Loucy (cell line): Measurements from ENCODE around the gene TSHZ2.

Source experiments
- H2AFZ ChIP-seq: fragments of 200-600 bp; sonication (generic); 2 replicates; pipeline ENCODE4 v1.6.0; 2016; ENCODE audit warnings: antibody characterized with exemption, mild to moderate bottlenecking, low read length, moderate library complexity
- H3F3A ChIP-seq: fragments of 200-600 bp; 2 replicates; pipeline ENCODE4 v1.6.0; 2016; ENCODE audit warnings: antibody characterized with exemption, low read depth, mild to moderate bottlenecking
- H3K27me3 ChIP-seq: fragments of 200-600 bp; sonication (generic); 2 replicates; pipeline ENCODE4 v1.6.1; 2014; ENCODE audit warnings: low read length, mild to moderate bottlenecking; ENCODE audit not compliant: insufficient read depth, poor library complexity, severe bottlenecking
- H3K36me3 ChIP-seq: fragments of 200-600 bp; sonication (generic); 2 replicates; pipeline ENCODE4 v1.6.1; 2016; ENCODE audit warnings: low read length; ENCODE audit not compliant: insufficient read depth
- H3K4me1 ChIP-seq: fragments of 200-600 bp; sonication (generic); 2 replicates; pipeline ENCODE4 v1.5.1; 2014; ENCODE audit warnings: low read length, mild to moderate bottlenecking; ENCODE audit not compliant: insufficient read depth, poor library complexity, severe bottlenecking
- H3K4me2 ChIP-seq: fragments of 200-600 bp; sonication (generic); 2 replicates; pipeline ENCODE4 v1.6.0; 2014; ENCODE audit warnings: antibody characterized with exemption, low read length, low read depth, mild to moderate bottlenecking; ENCODE audit not compliant: poor library complexity, severe bottlenecking
- H3K4me3 ChIP-seq: fragments of 200-600 bp; sonication (generic); 2 replicates; pipeline ENCODE4 v1.5.1; 2014; ENCODE audit warnings: low read length, mild to moderate bottlenecking, mixed read lengths; ENCODE audit not compliant: poor library complexity, severe bottlenecking
- H3K79me2 ChIP-seq: fragments of 200-600 bp; sonication (generic); 2 replicates; pipeline ENCODE4 v1.6.1; 2014; ENCODE audit warnings: low read length; ENCODE audit not compliant: insufficient read depth
- H3K9ac ChIP-seq: fragments of 200-600 bp; sonication (generic); 2 replicates; pipeline ENCODE4 v1.6.0; 2014; ENCODE audit warnings: mild to moderate bottlenecking, low read depth, low read length, moderate library complexity; ENCODE audit not compliant: poor library complexity, severe bottlenecking
- H3K9me2 ChIP-seq: fragments of 200-600 bp; sonication (generic); replicated peaks from 2 replicates; pipeline ENCODE4 v1.6.1; 2016; ENCODE audit warnings: low read depth, low read length, mixed read lengths
- H3K9me3 ChIP-seq: fragments of 200-600 bp; sonication (generic); 2 replicates; pipeline ENCODE4 v1.6.1; 2014; ENCODE audit warnings: mild to moderate bottlenecking, antibody characterized with exemption, low read length, low read depth; ENCODE audit not compliant: insufficient read depth
- H4K20me1 ChIP-seq: fragments of 200-600 bp; sonication (generic); 2 replicates; pipeline ENCODE4 v1.6.0; 2014; ENCODE audit warnings: antibody characterized with exemption, low read length, mild to moderate bottlenecking; ENCODE audit not compliant: insufficient read depth, poor library complexity, severe bottlenecking
- CTCF ChIP-seq: fragments of 200-600 bp; sonication (generic); conservative IDR thresholded peaks from 2 replicates; pipeline ENCODE4 v1.5.1; 2014; ENCODE audit warnings: mild to moderate bottlenecking, antibody characterized with exemption, low read length
- EZH2phosphoT487 ChIP-seq: fragments of 200-600 bp; IDR thresholded peaks from 2 replicates; pipeline ENCODE4 v1.6.1; 2018; ENCODE audit warnings: antibody characterized with exemption, mild to moderate bottlenecking, moderate library complexity, borderline replicate concordance

Gene TSHZ2

DNA sequence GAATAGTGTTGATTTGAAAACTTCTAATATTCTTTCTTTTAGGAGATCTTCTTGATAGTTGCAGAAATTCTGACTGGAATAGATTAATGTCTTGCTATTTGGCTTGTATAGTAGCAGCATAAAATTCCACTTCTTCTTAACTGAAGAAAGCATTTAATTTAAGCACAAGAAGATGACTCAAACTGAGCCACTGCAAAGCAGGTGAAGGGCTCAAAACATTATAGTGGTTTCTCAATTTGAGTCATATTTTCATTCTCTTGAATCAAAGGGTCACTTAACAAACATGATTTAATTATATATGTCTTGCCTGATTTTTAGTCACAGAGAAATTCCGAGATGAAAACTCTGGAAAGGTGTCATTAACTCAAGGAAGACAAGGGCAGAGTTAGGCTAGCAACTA is 382.2 kb downstream of the TSHZ2 start:
- H3F3A ChIP-seq: no peaks in the 10 kb centered on the region
- TF ChIP-seq EZH2phosphoT487 (no peak), CTCF (no peak)
- no peak overlapping the region for H3K4me3 ChIP-seq

DNA sequence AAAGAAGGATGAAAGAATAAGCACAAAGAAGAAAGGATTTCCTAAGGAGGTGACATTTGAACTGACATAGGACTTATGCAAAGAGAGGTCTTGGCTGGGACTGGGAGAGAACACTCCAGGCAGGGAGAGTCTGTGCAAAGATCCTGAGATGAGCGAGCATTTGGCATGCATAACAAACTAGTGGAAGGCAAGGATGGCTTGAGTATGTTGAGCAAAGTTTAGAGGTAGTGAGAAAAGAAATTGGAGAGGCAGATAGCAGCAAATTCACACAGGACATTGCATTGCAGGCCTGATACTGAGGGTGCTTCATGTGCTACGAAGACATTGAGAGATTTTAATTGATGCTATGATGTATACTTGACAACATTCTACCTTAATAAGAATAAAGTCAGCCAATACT is 383.6 kb downstream of the TSHZ2 start:
- H3K9me3 ChIP-seq: no peaks in the 10 kb centered on the region
- H3K9ac ChIP-seq: no peak overlapping the region
- no peaks in the 10 kb centered on the region for H3F3A ChIP-seq
- no peak overlapping the region for H2AFZ ChIP-seq
- no peaks in the 10 kb centered on the region for H4K20me1 ChIP-seq
- no peaks in the 10 kb centered on the region for H3K4me1 ChIP-seq
- no peaks in the 10 kb centered on the region for H3K9me2 ChIP-seq
- no peaks in the 10 kb centered on the region for H3K36me3 ChIP-seq
- no peaks in the 10 kb centered on the region for H3K79me2 ChIP-seq
- TF ChIP-seq CTCF: no peak
- no peak for TF ChIP-seq EZH2phosphoT487
- no peaks in the 10 kb centered on the region for H3K27me3 ChIP-seq
- H3K4me3 ChIP-seq: no peak overlapping the region
- no peak overlapping the region for H3K4me2 ChIP-seq

More for the DNA sequence above, 382.2 kb downstream of the TSHZ2 start:
- H3K9ac ChIP-seq: no peak overlapping the region
- H3K36me3 ChIP-seq: no peaks in the 10 kb centered on the region
- H4K20me1 ChIP-seq: no peaks in the 10 kb centered on the region
- H3K9me2 ChIP-seq: no peaks in the 10 kb centered on the region
- H3K27me3 ChIP-seq: no peaks in the 10 kb centered on the region
- H3K9me3 ChIP-seq: no peaks in the 10 kb centered on the region
- H2AFZ ChIP-seq: no peak overlapping the region
- no peak overlapping the region for H3K4me2 ChIP-seq
- H3K4me1 ChIP-seq: no peaks in the 10 kb centered on the region
- no peaks in the 10 kb centered on the region for H3K79me2 ChIP-seq

GRCh38 chr20:53359425-53359824 is 387.3 kb downstream of the TSHZ2 start:
- H3K9me3 ChIP-seq: no peaks in the 10 kb centered on the region
- no peak overlapping the region for H2AFZ ChIP-seq
- no peak overlapping the region for H3K4me3 ChIP-seq
- H3K27me3 ChIP-seq: no peaks in the 10 kb centered on the region
- H3K36me3 ChIP-seq: no peaks in the 10 kb centered on the region
- no peaks in the 10 kb centered on the region for H3F3A ChIP-seq
- H3K9ac ChIP-seq: no peak overlapping the region
- H3K79me2 ChIP-seq: no peaks in the 10 kb centered on the region
- no peaks in the 10 kb centered on the region for H3K9me2 ChIP-seq
- no peaks in the 10 kb centered on the region for H3K4me1 ChIP-seq
- H4K20me1 ChIP-seq: no peaks in the 10 kb centered on the region
- TF ChIP-seq CTCF (no peak), EZH2phosphoT487 (no peak)
- H3K4me2 ChIP-seq: no peak overlapping the region
